ENCODE data around the gene LRRC61. TPM values are rescaled to one million over a fixed set of nuclear protein-coding genes. Genes with fewer than 3 reads are reported as not detected.

The LRRC61 gene
- total RNA-seq, 1 experiment from 2014 or later: 35.8 TPM

GRCh38 chr7:150323682-150324372 lies 672 bp downstream of the LRRC61 start:
- Mint-ChIP-seq H3K27ac (ENCODE audit: unreplicated experiment) (peak overlapping the region; percentile 92), H3K4me3 (ENCODE audit: unreplicated experiment) (peak overlapping the region; percentile 95), H3K36me3 (ENCODE audit: insufficient read depth, unreplicated experiment) (peaks cover 72% of the 10 kb centered on the region), H3K4me1 (ENCODE audit: low read depth, unreplicated experiment) (peaks cover 19% of the 10 kb centered on the region), H3K27me3 (ENCODE audit: insufficient read depth, unreplicated experiment) (no peaks in the 10 kb centered on the region), H3K9me3 (ENCODE audit: unreplicated experiment) (no peaks in the 10 kb centered on the region)
- peaks cover 9% of the 10 kb centered on the region for H3K36me3 ChIP-seq (ENCODE audit: control insufficient read depth, insufficient read depth, low read length)
- intact Hi-C loops (cut with micrococcal nuclease; ENCODE audit: unreplicated experiment): loop anchor here (1.0 to 2.0 kb wide), 4 partner anchors 37 to 97 kb away; partner anchors contain the start of genes REPIN1 and ZNF775
- no peak for DNase-seq
- CTCF ChIA-PET: interaction anchor here (1.3 kb wide), 1 partner anchor 54 kb away, joined by 3 read pairs; no protein-coding TSS in a partner anchor
- POLR2A ChIA-PET: interaction anchor here (1.0 kb wide), 1 partner anchor 54 kb away, joined by 5 read pairs; no protein-coding TSS in a partner anchor
- TSS peak; percentile 52 for BruUV-seq (replicated peaks)
- no peaks in the 10 kb centered on the region for H3K27me3 ChIP-seq (replicated peaks; ENCODE audit: control insufficient read depth, insufficient read depth, low read length)
- no peak for TF ChIP-seq CTCF (IDR thresholded peaks at IDR 0.05; ENCODE audit: insufficient read depth in 1 of 2, low read depth in 1 of 2, low read length in 1 of 2, severe bottlenecking in 1 of 2, unreplicated experiment in 1 of 2)
- peak overlapping the region; percentile 93 for H3K4me3 ChIP-seq (ENCODE audit: low read depth, low read length)
- H3K9me3 ChIP-seq: no peaks in the 10 kb centered on the region
- H3K4me1 ChIP-seq: peaks cover 27% of the 10 kb centered on the region

GRCh38 chr7:150324373-150324961 lies 1.3 kb downstream of the LRRC61 start:
- Histone ChIP-seq H3K4me1 (peaks cover 27% of the 10 kb centered on the region), H3K36me3 (ENCODE audit: control insufficient read depth, insufficient read depth, low read length) (peaks cover 9% of the 10 kb centered on the region), H3K4me3 (ENCODE audit: low read depth, low read length) (peak overlapping the region; percentile 93), H3K27me3 (replicated peaks; ENCODE audit: control insufficient read depth, insufficient read depth, low read length) (no peaks in the 10 kb centered on the region), H3K9me3 (no peaks in the 10 kb centered on the region)
- intact Hi-C loops (cut with micrococcal nuclease; ENCODE audit: unreplicated experiment): no loop called here
- Mint-ChIP-seq H3K27ac (ENCODE audit: unreplicated experiment) (peak overlapping the region; percentile 92), H3K4me3 (ENCODE audit: unreplicated experiment) (peak overlapping the region; percentile 95), H3K9me3 (ENCODE audit: unreplicated experiment) (no peaks in the 10 kb centered on the region), H3K27me3 (ENCODE audit: insufficient read depth, unreplicated experiment) (no peaks in the 10 kb centered on the region), H3K36me3 (ENCODE audit: insufficient read depth, unreplicated experiment) (peaks cover 78% of the 10 kb centered on the region), H3K4me1 (ENCODE audit: low read depth, unreplicated experiment) (peaks cover 19% of the 10 kb centered on the region)
- ChIA-PET POLR2A (no interaction called here), CTCF (interaction anchor here (1.3 kb wide), 1 partner anchor 54 kb away, joined by 3 read pairs; no protein-coding TSS in a partner anchor)
- TF ChIP-seq CTCF (IDR thresholded peaks at IDR 0.05; ENCODE audit: insufficient read depth in 1 of 2, low read depth in 1 of 2, low read length in 1 of 2, severe bottlenecking in 1 of 2, unreplicated experiment in 1 of 2): no peak
- BruUV-seq (replicated peaks): no TSS peak
- DNase-seq: peak in 1 of 2 experiments; percentile 29

- no peaks in the 10 kb centered on the region for H3K27me3 ChIP-seq (replicated peaks; ENCODE audit: control insufficient read depth, insufficient read depth, low read length)
- Mint-ChIP-seq H3K27me3 (ENCODE audit: insufficient read depth, unreplicated experiment) (no peaks in the 10 kb centered on the region), H3K4me3 (ENCODE audit: unreplicated experiment) (peak overlapping the region; percentile 95), H3K4me1 (ENCODE audit: low read depth, unreplicated experiment) (peaks cover 19% of the 10 kb centered on the region), H3K36me3 (ENCODE audit: insufficient read depth, unreplicated experiment) (peaks cover 78% of the 10 kb centered on the region), H3K27ac (ENCODE audit: unreplicated experiment) (peak overlapping the region; percentile 92), H3K9me3 (ENCODE audit: unreplicated experiment) (no peaks in the 10 kb centered on the region)
- no TSS peak for BruUV-seq (replicated peaks)
- CTCF ChIA-PET: interaction anchor here (0.7 kb wide), 1 partner anchor 33 kb away, joined by 3 read pairs; no protein-coding TSS in a partner anchor
- H3K9me3 ChIP-seq: no peaks in the 10 kb centered on the region
- POLR2A ChIA-PET: interaction anchor here (0.6 kb wide), 1 partner anchor 43 kb away, joined by 5 read pairs; the partner anchor contains the start of gene REPIN1
- TF ChIP-seq CTCF (IDR thresholded peaks at IDR 0.05; ENCODE audit: insufficient read depth in 1 of 2, low read depth in 1 of 2, low read length in 1 of 2, severe bottlenecking in 1 of 2, unreplicated experiment in 1 of 2): no peak
- no peak for DNase-seq
- peaks cover 10% of the 10 kb centered on the region for H3K36me3 ChIP-seq (ENCODE audit: control insufficient read depth, insufficient read depth, low read length)
- intact Hi-C loops (cut with micrococcal nuclease; ENCODE audit: unreplicated experiment): no loop called here
- H3K4me3 ChIP-seq (ENCODE audit: low read depth, low read length): no peak overlapping the region
- peaks cover 27% of the 10 kb centered on the region for H3K4me1 ChIP-seq
Observed at GRCh38 chr7:150325110-150325611, 2.0 kb downstream of the LRRC61 start.

Measured in Caco-2 (cell line).